IMR-90 (cell line): ENCODE results near the gene PSAP.

Experiments used
- CEBPB ChIP-seq: IDR thresholded peaks from 2 replicates; pipeline ENCODE4 v1.6.1; 2012; ENCODE audit warnings: low read depth, low read length, improper control_type of control experiment
- MXI1 ChIP-seq: IDR thresholded peaks from 2 replicates; pipeline ENCODE4 v1.6.1; 2012; ENCODE audit warnings: low read depth, mild to moderate bottlenecking, low read length, moderate library complexity, borderline replicate concordance
- POLR2A ChIP-seq: IDR thresholded peaks from 2 replicates; pipeline ENCODE4 v1.6.1; 2012; ENCODE audit warnings: mild to moderate bottlenecking, low read depth, low read length
- RAD21 ChIP-seq: IDR thresholded peaks from 2 replicates; pipeline ENCODE4 v1.6.1; 2012; ENCODE audit warnings: low read length, improper control_type of control experiment
- TF ChIP-seq, protein P1 (sequence below): conservative IDR thresholded peaks from 2 replicates; pipeline ENCODE4 v1.5.1; 2012; ENCODE audit warnings: mild to moderate bottlenecking, low read depth, low read length, improper control_type of control experiment
- TF ChIP-seq, protein P2 (sequence below): fragments of 150-350 bp; IDR thresholded peaks from 2 replicates; pipeline ENCODE4 v1.6.1; 2016; ENCODE audit warnings: low read depth, mild to moderate bottlenecking, low read length, moderate library complexity, borderline replicate concordance
- TF ChIP-seq, protein P3 (sequence below): fragments of 150-350 bp; IDR thresholded peaks from 2 replicates; pipeline ENCODE4 v1.6.1; 2017; ENCODE audit warnings: mild to moderate bottlenecking, antibody characterized with exemption, low read length, low read depth

DNA sequence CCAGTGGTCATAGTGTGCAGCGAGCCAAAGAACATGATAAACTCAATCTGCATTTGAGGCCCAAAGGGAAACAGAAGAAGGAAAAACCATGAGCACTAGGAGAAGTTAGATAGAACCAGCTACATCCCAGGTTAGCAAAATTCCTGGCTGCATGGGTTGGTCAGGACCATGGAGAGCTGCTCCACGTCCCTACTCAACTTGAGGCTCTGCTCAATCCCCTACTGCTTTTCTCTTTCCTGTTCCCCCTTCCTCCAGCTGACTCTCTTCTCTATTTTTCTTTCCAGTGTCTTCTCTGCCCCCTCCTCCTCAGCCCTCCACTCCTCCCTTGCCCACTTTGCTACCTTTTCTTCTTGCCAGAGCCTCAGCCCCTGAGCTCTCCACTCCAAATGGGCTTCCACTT lies 55.8 kb downstream of the PSAP start:
- TF ChIP-seq POLR2A, result no peak
- TF ChIP-seq CEBPB, result no peak
- TF ChIP-seq, protein P1, sequence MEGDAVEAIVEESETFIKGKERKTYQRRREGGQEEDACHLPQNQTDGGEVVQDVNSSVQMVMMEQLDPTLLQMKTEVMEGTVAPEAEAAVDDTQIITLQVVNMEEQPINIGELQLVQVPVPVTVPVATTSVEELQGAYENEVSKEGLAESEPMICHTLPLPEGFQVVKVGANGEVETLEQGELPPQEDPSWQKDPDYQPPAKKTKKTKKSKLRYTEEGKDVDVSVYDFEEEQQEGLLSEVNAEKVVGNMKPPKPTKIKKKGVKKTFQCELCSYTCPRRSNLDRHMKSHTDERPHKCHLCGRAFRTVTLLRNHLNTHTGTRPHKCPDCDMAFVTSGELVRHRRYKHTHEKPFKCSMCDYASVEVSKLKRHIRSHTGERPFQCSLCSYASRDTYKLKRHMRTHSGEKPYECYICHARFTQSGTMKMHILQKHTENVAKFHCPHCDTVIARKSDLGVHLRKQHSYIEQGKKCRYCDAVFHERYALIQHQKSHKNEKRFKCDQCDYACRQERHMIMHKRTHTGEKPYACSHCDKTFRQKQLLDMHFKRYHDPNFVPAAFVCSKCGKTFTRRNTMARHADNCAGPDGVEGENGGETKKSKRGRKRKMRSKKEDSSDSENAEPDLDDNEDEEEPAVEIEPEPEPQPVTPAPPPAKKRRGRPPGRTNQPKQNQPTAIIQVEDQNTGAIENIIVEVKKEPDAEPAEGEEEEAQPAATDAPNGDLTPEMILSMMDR, result no peak
- TF ChIP-seq, protein P2, sequence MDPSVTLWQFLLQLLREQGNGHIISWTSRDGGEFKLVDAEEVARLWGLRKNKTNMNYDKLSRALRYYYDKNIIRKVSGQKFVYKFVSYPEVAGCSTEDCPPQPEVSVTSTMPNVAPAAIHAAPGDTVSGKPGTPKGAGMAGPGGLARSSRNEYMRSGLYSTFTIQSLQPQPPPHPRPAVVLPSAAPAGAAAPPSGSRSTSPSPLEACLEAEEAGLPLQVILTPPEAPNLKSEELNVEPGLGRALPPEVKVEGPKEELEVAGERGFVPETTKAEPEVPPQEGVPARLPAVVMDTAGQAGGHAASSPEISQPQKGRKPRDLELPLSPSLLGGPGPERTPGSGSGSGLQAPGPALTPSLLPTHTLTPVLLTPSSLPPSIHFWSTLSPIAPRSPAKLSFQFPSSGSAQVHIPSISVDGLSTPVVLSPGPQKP, result no peak
- TF ChIP-seq, protein P3, sequence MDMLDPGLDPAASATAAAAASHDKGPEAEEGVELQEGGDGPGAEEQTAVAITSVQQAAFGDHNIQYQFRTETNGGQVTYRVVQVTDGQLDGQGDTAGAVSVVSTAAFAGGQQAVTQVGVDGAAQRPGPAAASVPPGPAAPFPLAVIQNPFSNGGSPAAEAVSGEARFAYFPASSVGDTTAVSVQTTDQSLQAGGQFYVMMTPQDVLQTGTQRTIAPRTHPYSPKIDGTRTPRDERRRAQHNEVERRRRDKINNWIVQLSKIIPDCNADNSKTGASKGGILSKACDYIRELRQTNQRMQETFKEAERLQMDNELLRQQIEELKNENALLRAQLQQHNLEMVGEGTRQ, result no peak
- no peak for TF ChIP-seq MXI1
- TF ChIP-seq RAD21, result no peak
